Lung (tissue), 12 donors: Measurements from ENCODE around the gene FOXI3. TPM values are rescaled to one million over a fixed set of nuclear protein-coding genes. Genes with fewer than 3 reads are reported as not detected.
A peak's percentile ranks its signal among the peaks of the same experiment; 100 is the strongest.

Experiments
- ATAC-seq: fragments of 200-7000 bp; cut with Tn5 transposase; one replicate; pipeline ENCODE4 v1.9.1; 2020; ENCODE audit warnings: moderate number of reproducible peaks; ENCODE audit not compliant: insufficient read depth, low FRiP score
- DNase-seq, 3 donors: peaks; one replicate each; pipeline ENCODE4 v3.0.0-alpha.2; 2013 to 2017
- H3K27ac ChIP-seq, 2 donors: one replicate each; pipeline ENCODE4 v1.5.1; 2013; ENCODE audit warnings: mild to moderate bottlenecking in 2 of 2, moderate library complexity in 2 of 2, control low read depth in 1 of 2, inconsistent platforms in 1 of 2, low read depth in 1 of 2, low read length in 1 of 2
- H3K27me3 ChIP-seq, 3 donors: one replicate each; pipeline ENCODE4 v1.5.1; 2013; ENCODE audit warnings: low read length in 2 of 3; ENCODE audit not compliant: control insufficient read depth in 3 of 3, insufficient read depth in 3 of 3
- H3K36me3 ChIP-seq, 4 donors: one replicate each; pipeline ENCODE4 v1.5.1; 2013; ENCODE audit warnings: low read length in 4 of 4, mild to moderate bottlenecking in 1 of 4, moderate library complexity in 1 of 4; ENCODE audit not compliant: control insufficient read depth in 4 of 4, insufficient read depth in 4 of 4
- H3K4me1 ChIP-seq, 5 donors: one replicate each; pipeline ENCODE4 v1.5.1; 2013; ENCODE audit warnings: low read length in 5 of 5, mild to moderate bottlenecking in 2 of 5, moderate library complexity in 1 of 5; ENCODE audit not compliant: control insufficient read depth in 5 of 5, insufficient read depth in 5 of 5
- H3K4me3 ChIP-seq: one replicate; pipeline ENCODE4 v1.5.1; 2013; ENCODE audit warnings: mild to moderate bottlenecking, control low read depth, moderate library complexity
- H3K9ac ChIP-seq, 2 donors: one replicate each; pipeline ENCODE4 v1.5.1; 2013; ENCODE audit warnings: low read length in 2 of 2, control low read depth in 1 of 2; ENCODE audit not compliant: insufficient read depth in 1 of 2
- H3K9me3 ChIP-seq, 4 donors: one replicate each; pipeline ENCODE4 v1.5.1; 2013; ENCODE audit warnings: low read length in 3 of 4, mild to moderate bottlenecking in 1 of 4, moderate library complexity in 1 of 4; ENCODE audit not compliant: control insufficient read depth in 4 of 4, insufficient read depth in 3 of 4
- WGBS, 2 donors: extraction: QIAGEN DNeasy Blood & Tissue Kit; methylation state at CpG; one replicate each; pipeline ENCODE4 v1.1.7; 2013; 5-methylcytosine and 5-hydroxymethylcytosine counted together
- polyA plus RNA-seq, 2 donors: library from polyadenylated mRNA; stranded (reverse); fragments of 200-250 nt; gene quantifications; one replicate each; pipeline ENCODE4 v1.2.1, GENCODE V29; 2013
- total RNA-seq, 2 donors: library from RNA; depleted of rRNA in 1 of 2; stranded (reverse); fragments of >200 nt in 1 of 2; gene quantifications; one replicate each; pipeline ENCODE4 v1.2.1, GENCODE V29; 2014 to 2021
- TF ChIP-seq, protein P1 (sequence below): IDR thresholded peaks from 2 replicates; pipeline ENCODE4 v1.5.1; 2012; ENCODE audit warnings: mild to moderate bottlenecking; ENCODE audit errors: control extremely low read depth, extremely low read depth
- donor health status: control.
- donor health status: control.
- donor health status: Bipolar disorder and iron deficiency.
- donor health status: healthy.
- donor health status: DM: yes; HTN: yes; CAD: no.

The FOXI3 gene
- total and polyA plus RNA-seq, 4 donors = 0.17 TPM; not detected in 3

- Histone ChIP-seq H3K4me3 (no peak overlapping the region), H3K36me3 (no peaks in the 10 kb centered on the region), H3K27me3 (peaks cover 13 to 68% (median 63%) of the 10 kb centered on the region in 3 donors), H3K27ac (no peak overlapping the region), H3K4me1 (peaks cover 0 to 5% (median 0%) of the 10 kb centered on the region in 5 donors), H3K9ac (no peak overlapping the region), H3K9me3 (no peaks in the 10 kb centered on the region)
- ATAC-seq = no peak
- TF ChIP-seq, protein P1, sequence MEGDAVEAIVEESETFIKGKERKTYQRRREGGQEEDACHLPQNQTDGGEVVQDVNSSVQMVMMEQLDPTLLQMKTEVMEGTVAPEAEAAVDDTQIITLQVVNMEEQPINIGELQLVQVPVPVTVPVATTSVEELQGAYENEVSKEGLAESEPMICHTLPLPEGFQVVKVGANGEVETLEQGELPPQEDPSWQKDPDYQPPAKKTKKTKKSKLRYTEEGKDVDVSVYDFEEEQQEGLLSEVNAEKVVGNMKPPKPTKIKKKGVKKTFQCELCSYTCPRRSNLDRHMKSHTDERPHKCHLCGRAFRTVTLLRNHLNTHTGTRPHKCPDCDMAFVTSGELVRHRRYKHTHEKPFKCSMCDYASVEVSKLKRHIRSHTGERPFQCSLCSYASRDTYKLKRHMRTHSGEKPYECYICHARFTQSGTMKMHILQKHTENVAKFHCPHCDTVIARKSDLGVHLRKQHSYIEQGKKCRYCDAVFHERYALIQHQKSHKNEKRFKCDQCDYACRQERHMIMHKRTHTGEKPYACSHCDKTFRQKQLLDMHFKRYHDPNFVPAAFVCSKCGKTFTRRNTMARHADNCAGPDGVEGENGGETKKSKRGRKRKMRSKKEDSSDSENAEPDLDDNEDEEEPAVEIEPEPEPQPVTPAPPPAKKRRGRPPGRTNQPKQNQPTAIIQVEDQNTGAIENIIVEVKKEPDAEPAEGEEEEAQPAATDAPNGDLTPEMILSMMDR = no peak
- peak in 1 of 3 donors; percentile 29 for DNase-seq
- 1 to 3% methylated on average over 49 to 108 of the region's 108 CpGs for WGBS, 2 donors
These were observed 505 bp downstream of the FOXI3 start for GRCh38 chr2:88451811-88452564.

GRCh38 chr2:88450925-88451810, 1.3 kb downstream of the FOXI3 start:
- H3K9me3 ChIP-seq = no peaks in the 10 kb centered on the region
- H3K4me3 ChIP-seq = no peak overlapping the region
- 13 to 14% methylated on average over 18 of the region's 18 CpGs for WGBS, 2 donors
- ATAC-seq (no peak), DNase-seq (no peak)
- H3K27me3 ChIP-seq = peaks cover 13 to 69% (median 68%) of the 10 kb centered on the region in 3 donors
- H3K4me1 ChIP-seq = peaks cover 0 to 5% (median 0%) of the 10 kb centered on the region in 5 donors
- H3K36me3 ChIP-seq = no peaks in the 10 kb centered on the region
- TF ChIP-seq, protein P1 = no peak
- H3K27ac ChIP-seq = no peak overlapping the region
- no peak overlapping the region for H3K9ac ChIP-seq

GRCh38 chr2:88450186-88450585, 2.3 kb downstream of the FOXI3 start:
- TF ChIP-seq, protein P1 = no peak
- Histone ChIP-seq H3K4me3 (no peak overlapping the region), H3K9ac (no peak overlapping the region), H3K27ac (no peak overlapping the region), H3K4me1 (peaks cover 0 to 5% (median 0%) of the 10 kb centered on the region in 5 donors), H3K27me3 (peaks cover 13 to 66% (median 65%) of the 10 kb centered on the region in 3 donors), H3K9me3 (peaks cover 0 to 2% (median 0%) of the 10 kb centered on the region in 4 donors), H3K36me3 (no peaks in the 10 kb centered on the region)
- 62 to 74% methylated on average over 10 of the region's 10 CpGs for WGBS, 2 donors
- no peak for ATAC-seq
- no peak for DNase-seq
